Activated CD4-positive, alpha-beta memory T cell treated with anti-CD3 and anti-CD28 coated beads, Interleukin-2, amount 10 ng/mL, durations not matched to agents 7 days and 5 days (primary cell): ENCODE measurements around the gene SYNE3. TPM values are rescaled to one million over a fixed set of nuclear protein-coding genes. Genes with fewer than 3 reads are reported as not detected.

Experiments
- CTCF ChIA-PET: fragments of 350-600 bp; sonication (Branson Sonifier 250); formaldehyde crosslinking; loops from one replicate; lab custom pipeline; 2021; ENCODE audit warnings: antibody characterized with exemption, inconsistent platforms; lab: Charles Lee
- POLR2A ChIA-PET: fragments of 350-600 bp; sonication (Branson Sonifier 250); formaldehyde crosslinking; loops from one replicate; lab custom pipeline; 2021; ENCODE audit warnings: antibody characterized with exemption; lab: Charles Lee
- DNase-seq: peaks from one replicate; pipeline ENCODE4 v3.0.0-alpha.2; 2020
- H3K27ac Mint-ChIP-seq: one replicate; pipeline ENCODE4 v1.8.0; 2021; ENCODE audit warnings: mild to moderate bottlenecking, mixed read lengths
- H3K27me3 Mint-ChIP-seq: one replicate; pipeline ENCODE4 v1.8.0; 2021; ENCODE audit warnings: mixed read lengths
- H3K36me3 Mint-ChIP-seq: one replicate; pipeline ENCODE4 v1.8.0; 2021; ENCODE audit warnings: low read depth, mixed read lengths
- H3K4me1 Mint-ChIP-seq: one replicate; pipeline ENCODE4 v1.8.0; 2021; ENCODE audit warnings: mixed read lengths
- H3K4me3 Mint-ChIP-seq: one replicate; pipeline ENCODE4 v1.8.0; 2021; ENCODE audit warnings: mild to moderate bottlenecking, mixed read lengths
- H3K9me3 Mint-ChIP-seq: one replicate; pipeline ENCODE4 v1.8.0; 2021; ENCODE audit warnings: mixed read lengths
- total RNA-seq, 2 experiments: library from RNA; stranded (reverse); gene quantifications; one replicate each; pipeline ENCODE4 v1.2.3, GENCODE V29; 2021

SYNE3 gene
- total RNA-seq, 2 experiments from 2014 or later, result 86.2 to 89.5 TPM

- H3K4me3 Mint-ChIP-seq, result no peak overlapping the region
- no peaks in the 10 kb centered on the region for H3K27me3 Mint-ChIP-seq
- peaks cover 75% of the 10 kb centered on the region for H3K4me1 Mint-ChIP-seq
- DNase-seq, result no peak
- peaks cover 16% of the 10 kb centered on the region for H3K36me3 Mint-ChIP-seq
- H3K27ac Mint-ChIP-seq, result peak overlapping the region; percentile 36
- POLR2A ChIA-PET, result interaction anchor here (0.9 to 4.1 kb wide), 3 partner anchors 9 to 86 kb away, joined by 3 to 23 read pairs (median 3); no protein-coding TSS in a partner anchor
- CTCF ChIA-PET, result interaction anchor here (7.4 kb wide), 1 partner anchor 13 kb away, joined by 118 read pairs; the partner anchor contains the start of gene SYNE3
- no peaks in the 10 kb centered on the region for H3K9me3 Mint-ChIP-seq
Observed at GRCh38 chr14:95529216-95529615, 12.8 kb upstream of the SYNE3 start.

- no peak overlapping the region for H3K4me3 Mint-ChIP-seq
- H3K27me3 Mint-ChIP-seq, result no peaks in the 10 kb centered on the region
- POLR2A ChIA-PET, result interaction anchor here (0.7 to 4.1 kb wide), 8 partner anchors 9 to 84 kb away, joined by 3 to 29 read pairs (median 8); partner anchors contain the start of gene SYNE3
- peaks cover 11% of the 10 kb centered on the region for H3K36me3 Mint-ChIP-seq
- peak overlapping the region; percentile 70 for H3K27ac Mint-ChIP-seq
- H3K4me1 Mint-ChIP-seq, result peaks cover 82% of the 10 kb centered on the region
- CTCF ChIA-PET, result interaction anchor here (0.6 to 7.4 kb wide), 27 partner anchors 10 to 1599 kb away, joined by 3 to 118 read pairs (median 7); partner anchors contain the start of gene SYNE3
- no peaks in the 10 kb centered on the region for H3K9me3 Mint-ChIP-seq
- peak; percentile 58 for DNase-seq
Observed at GRCh38 chr14:95527387-95528002, 11.0 kb upstream of the SYNE3 start.

GRCh38 chr14:95526483-95527386 lies 10.3 kb upstream of the SYNE3 start:
- CTCF ChIA-PET, result interaction anchor here (0.8 to 7.4 kb wide), 26 partner anchors 10 to 99 kb away, joined by 3 to 118 read pairs (median 7); partner anchors contain the start of gene SYNE3

DNA sequence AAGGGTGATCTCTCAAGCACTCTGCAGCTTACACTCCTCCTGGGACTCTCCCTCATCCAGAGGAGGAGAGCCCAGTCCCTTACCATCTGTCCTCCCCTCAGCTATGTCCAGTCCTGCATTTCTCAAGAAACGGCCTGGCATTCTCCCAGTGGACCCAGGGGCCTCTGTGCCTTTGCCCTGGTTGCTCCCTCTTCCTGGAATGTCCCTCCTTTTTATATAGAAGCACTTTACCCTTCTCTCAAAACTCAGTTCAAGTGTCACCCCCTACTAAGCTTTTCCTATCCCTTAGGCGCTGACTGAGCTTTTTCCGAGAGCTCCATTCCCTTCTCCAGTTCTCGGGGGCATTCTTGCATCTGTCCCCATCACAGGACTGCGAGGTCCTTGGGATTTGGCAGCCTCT lies 9.5 kb upstream of the SYNE3 start:
- Mint-ChIP-seq H3K27me3 (no peaks in the 10 kb centered on the region), H3K27ac (peak overlapping the region; percentile 95), H3K4me3 (no peak overlapping the region), H3K36me3 (peaks cover 14% of the 10 kb centered on the region), H3K9me3 (no peaks in the 10 kb centered on the region), H3K4me1 (peaks cover 82% of the 10 kb centered on the region)
- ChIA-PET POLR2A (interaction anchor here (2.1 to 9.2 kb wide), 6 partner anchors 7 to 82 kb away, joined by 13 to 199 read pairs (median 26); partner anchors contain the start of genes GLRX5 and SYNE3), CTCF (interaction anchor here (1.0 to 7.4 kb wide), 12 partner anchors 10 to 84 kb away, joined by 3 to 118 read pairs (median 17); partner anchors contain the start of gene SYNE3)
- DNase-seq, result no peak

More at GRCh38 chr14:95526483-95527386, 10.3 kb upstream of the SYNE3 start:
- no peak for DNase-seq
- Mint-ChIP-seq H3K27me3 (no peaks in the 10 kb centered on the region), H3K4me1 (peaks cover 83% of the 10 kb centered on the region), H3K36me3 (peaks cover 14% of the 10 kb centered on the region), H3K27ac (peak overlapping the region; percentile 95), H3K9me3 (no peaks in the 10 kb centered on the region), H3K4me3 (no peak overlapping the region)
- POLR2A ChIA-PET, result interaction anchor here (0.7 to 9.2 kb wide), 8 partner anchors 8 to 83 kb away, joined by 3 to 199 read pairs (median 16); partner anchors contain the start of genes GLRX5 and SYNE3

DNA sequence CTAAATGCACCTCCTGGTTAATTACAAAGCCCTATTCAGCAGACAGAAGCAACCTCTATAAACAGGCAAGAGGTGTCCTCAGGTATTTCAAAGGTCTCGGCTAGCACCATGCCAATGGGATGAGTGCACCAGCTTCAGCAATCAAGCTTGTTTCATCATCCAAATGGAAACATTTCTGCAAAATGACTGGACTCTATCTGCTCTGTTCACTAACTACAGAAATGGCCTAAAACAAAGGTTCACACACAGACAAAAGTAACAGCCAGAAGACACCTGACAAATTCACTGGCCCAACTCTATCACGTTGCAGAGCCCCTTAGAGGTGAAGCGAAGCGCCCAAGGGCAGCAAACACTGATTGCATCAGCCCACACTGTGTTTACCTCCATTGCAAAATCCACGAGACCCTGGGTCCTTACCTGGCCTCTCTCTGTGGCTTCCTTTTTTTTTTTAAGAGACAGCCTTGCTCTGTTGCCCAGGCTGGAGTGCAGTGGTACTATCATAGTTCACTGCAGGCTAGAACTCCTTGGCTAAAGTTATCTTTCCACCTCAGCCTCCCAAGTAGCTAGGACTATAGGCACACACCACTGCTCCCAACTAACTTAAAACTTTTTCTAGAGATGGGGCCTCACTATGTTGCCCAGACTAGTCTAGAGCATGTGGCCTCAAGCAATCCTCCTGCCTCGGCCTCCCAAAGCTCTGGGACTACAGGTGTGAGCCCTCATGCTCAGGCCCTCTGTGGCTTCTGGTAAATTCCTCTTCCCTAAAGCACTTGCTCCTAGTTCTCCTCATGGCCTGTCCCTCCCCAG lies 8.5 kb upstream of the SYNE3 start:
- H3K4me1 Mint-ChIP-seq, result peaks cover 78% of the 10 kb centered on the region
- ChIA-PET POLR2A (interaction anchor here (1.6 to 9.2 kb wide), 8 partner anchors 10 to 81 kb away, joined by 4 to 199 read pairs (median 24); partner anchors contain the start of genes GLRX5 and SYNE3), CTCF (interaction anchor here (1.2 to 7.4 kb wide), 6 partner anchors 9 to 83 kb away, joined by 3 to 118 read pairs (median 11); partner anchors contain the start of gene SYNE3)
- DNase-seq, result no peak
- H3K27me3 Mint-ChIP-seq, result no peaks in the 10 kb centered on the region
- H3K9me3 Mint-ChIP-seq, result no peaks in the 10 kb centered on the region
- H3K4me3 Mint-ChIP-seq, result no peak overlapping the region
- H3K36me3 Mint-ChIP-seq, result peaks cover 12% of the 10 kb centered on the region
- peak overlapping the region; percentile 95 for H3K27ac Mint-ChIP-seq

DNA sequence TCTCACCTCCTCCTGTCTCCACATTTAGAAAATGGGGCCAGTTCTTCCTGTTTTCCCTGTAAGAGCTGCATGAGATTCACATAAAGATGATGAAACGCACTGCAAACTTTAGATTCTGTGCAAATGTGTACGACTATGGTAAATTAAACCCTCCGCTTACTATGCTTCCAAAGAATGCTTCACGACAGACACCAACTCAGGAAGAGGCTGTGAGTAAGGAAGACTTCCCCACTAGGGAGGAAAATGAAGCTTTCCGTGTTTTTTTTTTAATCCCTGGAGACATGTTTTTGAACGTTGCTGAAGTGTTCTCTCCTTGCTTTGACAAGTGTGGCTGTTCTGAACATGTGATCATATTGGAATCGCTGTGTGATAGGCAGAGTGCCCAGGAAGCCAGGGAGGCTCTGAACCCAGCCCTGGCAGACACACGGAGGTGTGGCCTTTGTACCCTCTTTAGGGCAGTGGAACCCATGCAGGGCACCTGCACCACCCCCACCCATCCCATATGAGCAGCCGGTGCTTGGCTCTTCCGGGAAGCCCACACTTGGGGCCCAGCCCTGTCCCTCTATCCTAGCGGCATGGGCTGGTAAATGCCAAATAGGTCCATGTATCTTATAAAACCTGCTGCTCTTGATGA lies 7.5 kb upstream of the SYNE3 start:
- DNase-seq, result peak; percentile 67
- Mint-ChIP-seq H3K27me3 (no peaks in the 10 kb centered on the region), H3K27ac (peak overlapping the region; percentile 95), H3K9me3 (no peaks in the 10 kb centered on the region), H3K4me1 (peaks cover 81% of the 10 kb centered on the region), H3K36me3 (peaks cover 9% of the 10 kb centered on the region), H3K4me3 (peak overlapping the region; percentile 67)
- ChIA-PET POLR2A (interaction anchor here (1.0 to 9.2 kb wide), 12 partner anchors 9 to 113 kb away, joined by 3 to 199 read pairs (median 10); partner anchors contain the start of genes GLRX5 and SYNE3), CTCF (interaction anchor here (0.5 to 7.4 kb wide), 10 partner anchors 8 to 1586 kb away, joined by 3 to 118 read pairs (median 6); partner anchors contain the start of genes GLRX5 and SYNE3)

DNA sequence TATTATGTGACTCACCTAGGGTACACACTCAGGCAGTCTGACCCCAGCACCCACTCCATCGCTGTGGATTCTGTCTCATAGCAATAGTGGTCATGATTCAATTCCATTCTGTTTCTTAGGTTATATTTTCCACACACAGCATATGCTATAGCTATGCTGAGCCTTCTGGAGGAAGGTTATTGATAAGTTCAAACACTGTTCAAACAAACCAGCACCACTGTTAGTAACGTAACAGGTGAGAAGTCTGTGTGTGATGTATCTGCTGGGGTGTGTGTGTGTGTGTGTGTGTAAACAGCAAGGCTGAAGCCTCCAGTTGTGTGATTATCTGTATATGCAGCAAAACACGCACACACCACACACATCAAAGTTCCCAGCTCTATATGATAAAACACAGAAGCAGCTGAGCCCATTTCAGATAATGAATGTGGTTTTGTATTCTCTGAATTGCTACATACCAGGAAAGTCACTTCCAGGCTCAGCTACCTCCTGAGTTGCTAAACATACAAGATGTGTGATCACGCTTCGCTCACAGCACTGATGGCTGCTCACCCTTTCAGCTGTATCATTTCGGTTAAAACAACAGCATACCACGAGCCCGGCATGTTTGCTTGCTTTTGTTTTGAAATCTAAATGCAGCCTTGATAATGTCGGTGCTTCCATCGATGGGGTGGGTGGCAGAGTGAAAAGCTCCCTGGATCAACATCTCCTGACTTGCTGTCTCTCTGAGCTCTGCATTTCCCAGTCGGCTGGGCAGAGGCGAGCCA lies 6.8 kb upstream of the SYNE3 start:
- H3K27me3 Mint-ChIP-seq, result no peaks in the 10 kb centered on the region
- CTCF ChIA-PET, result interaction anchor here (0.5 to 7.4 kb wide), 12 partner anchors 7 to 1585 kb away, joined by 3 to 118 read pairs (median 6); partner anchors contain the start of genes GLRX5 and SYNE3
- DNase-seq, result peak; percentile 61
- peaks cover 8% of the 10 kb centered on the region for H3K36me3 Mint-ChIP-seq
- peak overlapping the region; percentile 67 for H3K4me3 Mint-ChIP-seq
- POLR2A ChIA-PET, result interaction anchor here (1.0 to 9.2 kb wide), 13 partner anchors 8 to 112 kb away, joined by 3 to 199 read pairs (median 9); partner anchors contain the start of genes GLRX5 and SYNE3
- peak overlapping the region; percentile 95 for H3K27ac Mint-ChIP-seq
- H3K4me1 Mint-ChIP-seq, result peaks cover 87% of the 10 kb centered on the region
- no peaks in the 10 kb centered on the region for H3K9me3 Mint-ChIP-seq

DNA sequence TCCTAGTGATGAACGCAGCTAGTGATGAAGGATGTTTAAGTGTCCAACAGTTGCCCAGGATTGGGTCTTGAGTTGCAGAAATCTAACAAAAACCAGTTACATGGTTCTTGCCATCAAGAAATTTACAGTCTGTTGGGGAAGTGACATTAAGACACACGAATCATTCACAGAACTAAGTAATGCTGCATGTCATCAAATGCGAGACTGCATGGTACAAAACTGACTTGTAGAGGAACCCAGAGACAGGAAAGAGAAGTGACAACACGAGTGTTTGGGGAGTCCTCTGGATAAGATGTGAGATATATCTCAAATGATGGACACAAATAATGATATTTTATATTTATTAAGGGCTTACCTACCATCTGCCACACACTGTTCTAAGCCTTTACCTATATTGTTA lies 6.1 kb upstream of the SYNE3 start:
- Mint-ChIP-seq H3K4me3 (peak overlapping the region; percentile 67), H3K36me3 (peaks cover 8% of the 10 kb centered on the region), H3K27me3 (no peaks in the 10 kb centered on the region), H3K9me3 (no peaks in the 10 kb centered on the region), H3K27ac (peak overlapping the region; percentile 95), H3K4me1 (peaks cover 92% of the 10 kb centered on the region)
- POLR2A ChIA-PET, result interaction anchor here (1.0 to 9.2 kb wide), 9 partner anchors 8 to 43 kb away, joined by 3 to 199 read pairs (median 14); partner anchors contain the start of genes GLRX5 and SYNE3
- DNase-seq, result no peak
- CTCF ChIA-PET, result interaction anchor here (0.6 to 2.4 kb wide), 8 partner anchors 11 to 80 kb away, joined by 3 to 16 read pairs (median 6); partner anchors contain the start of gene GLRX5

DNA sequence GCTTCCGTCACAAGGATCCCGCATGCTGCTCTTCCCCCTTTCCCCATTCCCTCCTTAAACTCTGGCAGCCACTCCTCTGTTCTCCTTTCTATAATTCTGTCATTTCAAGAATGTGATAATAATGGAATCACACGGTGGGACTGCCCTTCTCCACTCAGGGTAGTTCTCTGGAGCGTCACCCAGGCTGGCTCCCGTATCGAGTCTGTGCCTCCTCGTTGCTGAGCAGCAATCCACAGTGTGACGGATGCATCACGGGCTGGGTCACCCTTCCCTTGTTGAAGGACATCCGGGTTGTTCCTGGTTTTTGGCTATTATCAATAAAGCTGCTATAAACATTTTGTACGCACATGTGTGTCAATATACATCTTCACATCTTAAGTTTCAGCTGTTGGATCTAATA lies 5.7 kb upstream of the SYNE3 start:
- H3K36me3 Mint-ChIP-seq, result peaks cover 8% of the 10 kb centered on the region
- DNase-seq, result no peak
- H3K4me3 Mint-ChIP-seq, result peak overlapping the region; percentile 67
- ChIA-PET CTCF (interaction anchor here (1.7 kb wide), 1 partner anchor 59 kb away, joined by 5 read pairs; no protein-coding TSS in a partner anchor), POLR2A (interaction anchor here (1.5 to 9.2 kb wide), 6 partner anchors 13 to 29 kb away, joined by 6 to 199 read pairs (median 27); partner anchors contain the start of gene GLRX5)
- H3K4me1 Mint-ChIP-seq, result peaks cover 92% of the 10 kb centered on the region
- no peaks in the 10 kb centered on the region for H3K9me3 Mint-ChIP-seq
- H3K27ac Mint-ChIP-seq, result peak overlapping the region; percentile 95
- H3K27me3 Mint-ChIP-seq, result no peaks in the 10 kb centered on the region

DNA sequence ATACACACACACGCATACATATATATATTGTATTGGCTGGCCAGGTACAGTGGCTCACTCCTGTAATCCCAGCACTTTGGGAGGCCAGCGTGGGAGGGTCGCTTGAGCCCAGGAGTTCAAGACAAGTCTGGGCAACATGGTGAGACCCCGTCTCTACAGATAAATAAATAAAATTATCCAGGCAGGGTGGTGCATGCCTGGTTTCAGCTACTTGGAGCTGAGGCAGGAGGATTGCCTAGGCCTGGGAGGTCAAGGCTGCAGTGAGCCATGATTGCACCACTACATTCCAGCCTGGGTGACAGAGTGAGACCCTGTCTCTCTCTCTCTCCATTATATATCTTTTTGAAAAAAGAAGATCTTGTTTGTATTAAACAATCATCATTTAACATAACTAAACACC lies 4.6 kb upstream of the SYNE3 start:
- H3K27me3 Mint-ChIP-seq, result no peaks in the 10 kb centered on the region
- no peak overlapping the region for H3K27ac Mint-ChIP-seq
- H3K4me3 Mint-ChIP-seq, result no peak overlapping the region
- H3K4me1 Mint-ChIP-seq, result peaks cover 86% of the 10 kb centered on the region
- DNase-seq, result no peak
- ChIA-PET POLR2A (interaction anchor here (1.2 to 9.2 kb wide), 5 partner anchors 12 to 41 kb away, joined by 6 to 199 read pairs (median 29); partner anchors contain the start of gene GLRX5), CTCF (interaction anchor here (1.6 kb wide), 1 partner anchor 13 kb away, joined by 14 read pairs; the partner anchor contains the start of gene GLRX5)
- peaks cover 8% of the 10 kb centered on the region for H3K36me3 Mint-ChIP-seq
- H3K9me3 Mint-ChIP-seq, result no peaks in the 10 kb centered on the region
